Activated naive CD4-positive, alpha-beta T cell treated with anti-CD3 and anti-CD28 coated beads, Interleukin-2, amount 50 U/mL, for 24 hours (primary cell): ENCODE measurements around the gene LSMEM2.
"Not testable (repeated sequence)": the region's sequence is repeated elsewhere in the genome, so short reads cannot be mapped to it uniquely, and the experiment has no call there.

Experiments used
- H3K27ac Mint-ChIP-seq: one replicate; pipeline ENCODE4 v1.8.0; 2021; ENCODE audit warnings: mild to moderate bottlenecking, mixed read lengths
- H3K27me3 Mint-ChIP-seq: one replicate; pipeline ENCODE4 v1.8.0; 2021; ENCODE audit warnings: mixed read lengths
- H3K36me3 Mint-ChIP-seq: one replicate; pipeline ENCODE4 v1.8.0; 2021; ENCODE audit warnings: mixed read lengths
- H3K4me1 Mint-ChIP-seq: one replicate; pipeline ENCODE4 v1.8.0; 2021; ENCODE audit warnings: mixed read lengths
- H3K4me3 Mint-ChIP-seq: one replicate; pipeline ENCODE4 v1.8.0; 2021; ENCODE audit warnings: mild to moderate bottlenecking, mixed read lengths
- H3K9me3 Mint-ChIP-seq: one replicate; pipeline ENCODE4 v1.8.0; 2021; ENCODE audit warnings: mixed read lengths

The LSMEM2 gene

DNA sequence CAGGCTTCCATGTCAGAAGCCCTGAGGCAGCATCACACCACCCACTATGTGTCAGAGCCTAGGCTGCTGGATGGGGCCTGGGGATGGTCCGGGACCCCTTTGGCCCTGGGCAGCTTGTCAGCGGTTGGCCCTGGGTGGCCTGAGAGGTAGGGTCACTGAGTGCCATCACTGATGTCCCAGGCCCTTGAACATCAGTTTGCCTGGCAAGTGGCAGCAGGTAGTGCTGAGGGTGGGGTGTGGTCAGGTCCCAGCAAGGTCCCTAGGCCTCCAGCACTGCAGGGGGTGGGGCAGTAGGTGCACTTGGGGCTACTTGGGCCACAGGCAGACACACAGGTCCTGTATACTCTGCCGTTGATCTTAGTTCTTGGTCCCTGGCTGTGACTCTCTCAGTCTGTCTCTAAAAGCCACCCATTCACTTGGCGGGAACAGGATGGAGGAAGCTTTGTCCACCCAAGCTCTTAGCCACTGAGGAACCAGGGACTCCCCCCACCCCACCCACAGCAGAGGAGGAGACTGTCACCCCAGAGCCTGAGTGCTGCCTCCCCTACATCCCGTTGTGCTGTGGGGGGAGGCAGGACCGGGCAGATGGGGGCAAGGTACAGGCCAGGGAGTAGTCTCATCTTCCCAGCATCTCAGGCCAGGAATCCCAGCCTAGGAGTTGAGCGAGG lies 37.0 kb upstream of the LSMEM2 start:
- peak overlapping the region; percentile 47 for H3K4me3 Mint-ChIP-seq
- no peaks in the 10 kb centered on the region for H3K27me3 Mint-ChIP-seq
- peaks cover 78% of the 10 kb centered on the region for H3K4me1 Mint-ChIP-seq
- no peaks in the 10 kb centered on the region for H3K36me3 Mint-ChIP-seq
- no peaks in the 10 kb centered on the region for H3K9me3 Mint-ChIP-seq
- peak overlapping the region; percentile 99 for H3K27ac Mint-ChIP-seq

DNA sequence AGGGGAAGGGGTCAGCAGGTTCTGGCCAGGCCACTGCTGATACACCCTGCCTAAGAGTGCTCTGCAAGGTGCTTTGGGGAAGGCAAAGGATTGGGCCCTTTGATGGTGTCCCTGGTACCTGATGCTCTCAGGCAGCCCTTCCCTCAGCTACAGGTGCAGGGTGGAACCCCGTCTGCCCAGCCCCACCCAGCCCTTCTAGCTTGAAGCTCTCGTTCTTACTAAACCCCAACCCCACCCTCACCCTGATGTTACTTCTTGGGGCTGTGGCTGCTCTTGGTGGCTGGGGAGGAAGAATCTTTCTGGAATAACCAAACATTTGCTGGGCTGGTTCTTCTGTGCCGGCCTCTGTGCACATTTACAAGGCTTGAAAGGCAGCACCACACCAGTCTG lies 36.5 kb upstream of the LSMEM2 start:
- H3K9me3 Mint-ChIP-seq: no peaks in the 10 kb centered on the region
- peak overlapping the region; percentile 73 for H3K4me3 Mint-ChIP-seq
- H3K4me1 Mint-ChIP-seq: peaks cover 83% of the 10 kb centered on the region
- no peaks in the 10 kb centered on the region for H3K27me3 Mint-ChIP-seq
- no peaks in the 10 kb centered on the region for H3K36me3 Mint-ChIP-seq
- peak overlapping the region; percentile 99 for H3K27ac Mint-ChIP-seq

DNA sequence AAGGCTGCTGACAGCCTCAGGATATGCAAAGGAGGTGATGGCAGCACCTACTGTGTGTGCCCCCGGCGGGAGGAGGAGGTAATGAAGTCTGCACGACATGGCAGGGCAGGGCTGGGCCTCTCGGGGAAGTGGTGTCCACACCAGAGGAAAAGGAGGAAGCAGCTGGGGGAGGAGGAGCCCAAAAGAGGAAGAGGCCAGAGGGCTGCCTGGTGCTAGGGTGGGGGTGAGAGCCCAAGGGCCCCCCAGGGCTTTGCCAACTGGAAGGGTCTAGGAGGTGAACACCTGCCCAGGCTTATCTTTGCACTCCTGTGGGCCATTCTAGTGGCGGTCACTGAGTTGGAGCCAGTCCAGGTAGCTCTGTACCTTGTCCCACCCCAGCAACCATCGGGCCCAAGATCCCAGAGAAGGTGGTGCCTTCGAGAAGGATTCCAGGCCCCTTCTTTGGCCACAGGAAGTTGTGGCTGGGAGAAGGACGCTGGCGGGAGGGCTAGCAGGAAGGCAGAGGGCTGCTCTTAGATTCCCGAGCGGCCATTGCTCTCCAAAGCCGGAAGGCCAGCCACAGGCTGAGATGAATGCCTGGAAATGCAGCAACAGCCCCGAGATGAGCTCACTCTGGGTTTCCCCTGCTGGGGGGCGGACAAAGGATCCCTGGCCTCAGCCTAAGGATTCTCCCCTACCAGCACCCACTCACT lies 35.9 kb upstream of the LSMEM2 start:
- H3K36me3 Mint-ChIP-seq: no peaks in the 10 kb centered on the region
- no peaks in the 10 kb centered on the region for H3K27me3 Mint-ChIP-seq

DNA sequence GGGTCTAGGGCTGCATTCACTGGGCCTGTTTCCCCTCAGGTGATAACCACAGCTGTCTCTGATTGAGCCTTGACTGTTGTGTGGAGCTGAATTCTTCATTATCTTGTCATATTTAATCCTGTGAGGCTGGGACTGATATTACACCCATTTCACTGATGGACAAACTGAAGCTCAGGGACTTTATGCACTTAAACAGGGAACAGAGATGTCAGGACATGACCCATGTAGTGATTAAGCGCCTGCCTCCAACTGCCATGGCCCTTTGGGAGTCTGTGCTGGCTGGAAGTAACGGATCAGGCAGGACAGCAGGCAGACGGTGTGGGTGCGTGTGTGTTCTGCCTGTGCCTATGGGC lies 35.4 kb upstream of the LSMEM2 start:
- Mint-ChIP-seq H3K27ac (peak overlapping the region; percentile 62), H3K4me3 (peak overlapping the region; percentile 4), H3K36me3 (no peaks in the 10 kb centered on the region), H3K27me3 (no peaks in the 10 kb centered on the region), H3K4me1 (peaks cover 82% of the 10 kb centered on the region), H3K9me3 (no peaks in the 10 kb centered on the region)

More for the DNA sequence above, 35.9 kb upstream of the LSMEM2 start:
- H3K27ac Mint-ChIP-seq: peak overlapping the region; percentile 99
- peaks cover 84% of the 10 kb centered on the region for H3K4me1 Mint-ChIP-seq
- peak overlapping the region; percentile 73 for H3K4me3 Mint-ChIP-seq
- no peaks in the 10 kb centered on the region for H3K9me3 Mint-ChIP-seq

DNA sequence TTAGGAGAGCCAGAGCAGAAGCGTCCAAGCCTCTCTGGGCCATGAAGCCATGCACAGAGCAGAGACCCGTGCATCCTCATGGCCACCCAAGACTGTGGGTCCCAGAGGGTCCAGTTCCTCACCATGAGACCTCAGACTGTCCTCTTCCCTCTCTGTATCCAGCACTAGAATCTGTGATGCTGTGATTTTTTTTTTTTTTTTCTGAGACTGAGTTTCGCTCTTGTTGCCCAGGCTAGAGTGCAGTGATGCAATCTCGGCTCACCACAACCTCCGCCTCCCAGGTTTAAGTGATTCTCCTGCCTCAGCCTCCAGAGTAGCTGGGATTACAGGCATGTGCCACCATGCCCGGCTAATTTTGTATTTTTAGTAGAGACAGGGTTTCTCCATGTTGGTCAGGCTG lies 34.1 kb upstream of the LSMEM2 start:
- peaks cover 78% of the 10 kb centered on the region for H3K4me1 Mint-ChIP-seq
- peak overlapping the region; percentile 80 for H3K27ac Mint-ChIP-seq
- not testable (repeated sequence) for H3K36me3 Mint-ChIP-seq, H3K9me3 Mint-ChIP-seq, H3K4me3 Mint-ChIP-seq, H3K27me3 Mint-ChIP-seq

DNA sequence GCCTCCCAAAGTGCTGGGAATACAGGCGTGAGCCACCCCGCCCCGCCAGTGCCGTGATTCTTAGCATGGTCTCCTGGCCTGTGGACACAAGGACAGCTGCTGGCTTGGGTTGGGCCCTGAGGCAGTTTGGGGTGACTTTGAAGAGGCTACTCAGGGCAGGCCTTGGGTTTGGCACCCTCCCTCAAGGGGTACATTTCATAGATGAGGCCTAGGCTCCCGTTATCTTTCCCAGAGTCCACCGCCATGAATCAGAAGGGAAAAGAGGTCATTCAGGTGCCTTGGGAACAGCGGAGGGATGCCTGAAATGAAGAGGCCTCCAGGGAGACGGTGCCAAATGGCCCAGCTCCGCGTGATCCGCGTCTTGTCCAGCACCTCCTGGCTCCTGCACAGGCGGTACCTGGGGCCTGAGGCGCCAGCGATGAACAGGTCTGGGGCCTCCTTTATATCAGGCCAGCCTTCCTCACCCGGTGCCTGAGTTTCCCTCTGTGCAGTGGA lies 33.6 kb upstream of the LSMEM2 start:
- peaks cover 78% of the 10 kb centered on the region for H3K4me1 Mint-ChIP-seq

DNA sequence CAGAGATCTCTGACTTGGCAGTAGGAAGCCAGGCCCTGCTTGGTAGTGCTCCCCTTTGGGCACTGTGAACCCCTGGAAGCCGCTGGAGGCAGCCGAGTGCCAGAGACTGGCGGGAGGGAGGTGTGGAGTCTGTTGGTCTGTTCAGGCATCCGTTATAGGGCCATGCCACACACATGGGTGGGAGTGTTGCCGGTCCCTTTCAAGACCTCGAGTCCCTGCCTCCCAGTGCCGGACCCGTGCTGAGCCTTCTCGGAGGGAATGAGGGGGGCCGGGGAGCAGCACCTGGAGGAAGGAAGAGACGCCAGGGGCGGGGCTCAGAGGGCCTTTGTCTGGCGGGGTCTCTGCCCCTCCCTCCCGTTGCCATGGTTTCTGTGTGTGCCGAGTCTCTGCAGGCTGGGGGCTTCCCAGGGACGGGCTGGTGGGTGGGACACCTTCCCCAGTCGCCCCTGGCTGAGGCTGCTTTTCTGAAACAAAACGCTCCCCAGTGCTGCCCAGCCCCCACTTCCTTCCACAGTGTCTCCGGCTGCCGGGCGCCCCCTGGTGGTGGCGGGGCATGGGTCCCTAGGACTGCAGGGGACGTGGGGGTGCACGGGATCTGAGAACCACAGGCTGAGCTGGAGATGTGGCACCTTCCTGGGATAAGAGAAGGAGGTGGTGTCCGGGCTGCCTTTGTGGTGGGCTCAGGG lies 32.9 kb upstream of the LSMEM2 start:
- Mint-ChIP-seq H3K4me1 (peaks cover 80% of the 10 kb centered on the region), H3K4me3 (peak overlapping the region; percentile 85), H3K27me3 (no peaks in the 10 kb centered on the region), H3K9me3 (no peaks in the 10 kb centered on the region), H3K36me3 (no peaks in the 10 kb centered on the region), H3K27ac (peak overlapping the region; percentile 96)

More for the DNA sequence above, 33.6 kb upstream of the LSMEM2 start:
- no peaks in the 10 kb centered on the region for H3K36me3 Mint-ChIP-seq
- no peaks in the 10 kb centered on the region for H3K27me3 Mint-ChIP-seq
- H3K4me3 Mint-ChIP-seq: peak overlapping the region; percentile 85
- H3K9me3 Mint-ChIP-seq: no peaks in the 10 kb centered on the region
- peak overlapping the region; percentile 80 for H3K27ac Mint-ChIP-seq

DNA sequence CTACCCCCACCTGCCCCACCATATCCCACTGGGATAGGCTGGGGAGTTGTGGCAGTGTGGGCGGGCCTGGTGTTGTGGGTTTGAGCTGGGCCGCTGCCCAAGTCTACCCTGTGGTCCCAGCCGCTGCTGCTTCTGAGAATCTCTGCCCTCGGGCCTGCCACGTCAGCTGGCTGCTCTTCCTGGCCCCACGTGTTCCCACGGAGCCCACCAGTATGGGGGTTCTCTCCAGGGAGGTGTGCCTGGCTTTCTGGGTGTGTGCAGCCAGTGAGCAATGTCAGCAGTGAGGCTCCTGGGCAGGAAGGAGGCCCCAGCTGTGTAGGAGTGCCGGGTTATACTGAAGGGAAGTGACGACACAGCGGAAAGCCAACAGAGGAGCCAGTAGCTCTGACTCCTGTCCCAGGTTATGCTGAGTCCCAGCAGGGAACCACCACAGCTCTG lies 32.4 kb upstream of the LSMEM2 start:
- no peaks in the 10 kb centered on the region for H3K9me3 Mint-ChIP-seq
- no peaks in the 10 kb centered on the region for H3K27me3 Mint-ChIP-seq
- H3K27ac Mint-ChIP-seq: peak overlapping the region; percentile 96
- peak overlapping the region; percentile 85 for H3K4me3 Mint-ChIP-seq
- no peaks in the 10 kb centered on the region for H3K36me3 Mint-ChIP-seq
- peaks cover 81% of the 10 kb centered on the region for H3K4me1 Mint-ChIP-seq

DNA sequence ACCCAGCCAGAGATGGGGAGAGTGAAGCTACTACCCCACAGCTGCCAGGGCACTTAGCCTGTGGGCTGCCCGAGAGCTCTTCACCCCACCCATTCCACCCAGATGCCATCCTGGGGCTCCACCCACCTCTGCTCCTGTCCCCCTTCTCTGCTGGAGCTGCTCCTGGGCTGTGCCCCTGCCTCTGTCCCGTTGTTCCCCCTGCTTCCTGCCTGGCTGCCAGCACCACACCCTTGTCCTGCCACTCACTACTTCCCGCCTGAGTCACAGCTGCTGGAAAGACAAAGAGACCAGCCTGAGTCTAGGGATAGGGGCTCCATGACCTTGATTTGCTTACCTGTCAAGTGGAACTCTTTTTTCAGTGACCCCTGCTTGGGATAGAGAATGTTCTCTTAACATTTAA lies 30.5 kb upstream of the LSMEM2 start:
- peak overlapping the region; percentile 26 for H3K4me3 Mint-ChIP-seq

DNA sequence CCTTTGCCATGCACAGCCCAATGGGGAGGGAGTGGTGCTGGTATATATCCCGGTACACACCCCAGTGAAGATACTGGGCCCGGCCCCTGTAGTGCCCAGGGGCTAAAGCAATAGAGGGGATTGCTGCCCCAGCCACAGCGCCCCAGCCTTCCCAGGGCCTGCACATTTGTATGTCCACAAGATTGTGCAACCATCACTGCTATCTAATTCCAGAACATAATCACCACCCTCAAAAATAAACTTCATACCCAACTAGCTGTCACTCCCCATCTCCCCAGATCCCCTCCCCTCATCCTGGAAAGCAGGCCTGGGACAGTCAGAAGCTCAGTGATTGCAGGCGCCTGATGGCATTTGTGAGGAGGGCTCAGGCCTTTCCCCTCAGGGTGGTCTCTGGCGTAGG lies 29.4 kb upstream of the LSMEM2 start:
- H3K9me3 Mint-ChIP-seq: no peaks in the 10 kb centered on the region
- no peaks in the 10 kb centered on the region for H3K27me3 Mint-ChIP-seq
- H3K36me3 Mint-ChIP-seq: no peaks in the 10 kb centered on the region
- H3K27ac Mint-ChIP-seq: peak overlapping the region; percentile 23
- peaks cover 60% of the 10 kb centered on the region for H3K4me1 Mint-ChIP-seq
- no peak overlapping the region for H3K4me3 Mint-ChIP-seq

More for the DNA sequence above, 30.5 kb upstream of the LSMEM2 start:
- Mint-ChIP-seq H3K4me1 (peaks cover 65% of the 10 kb centered on the region), H3K27ac (peak overlapping the region; percentile 86), H3K36me3 (no peaks in the 10 kb centered on the region), H3K27me3 (no peaks in the 10 kb centered on the region), H3K9me3 (no peaks in the 10 kb centered on the region)

DNA sequence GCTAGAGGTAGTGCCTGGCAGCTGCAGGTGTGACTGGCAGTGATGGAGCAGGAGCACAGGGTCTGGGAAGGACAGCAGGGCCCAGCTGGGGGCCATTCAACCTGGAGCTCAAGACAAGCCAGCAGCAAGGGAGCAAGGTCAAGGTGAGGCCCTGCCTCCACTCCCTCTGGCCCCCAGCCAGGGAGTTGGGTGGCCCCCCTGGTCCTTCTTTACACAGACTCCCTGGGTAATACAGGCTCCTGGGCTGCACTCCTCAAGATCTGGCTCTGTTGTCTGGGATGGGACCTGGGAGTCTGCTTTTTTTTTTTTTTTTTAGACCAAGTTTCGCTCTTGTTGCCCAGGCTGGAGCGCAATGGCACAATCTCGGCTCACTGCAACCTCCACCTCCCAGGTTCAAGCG lies 28.4 kb upstream of the LSMEM2 start:
- Mint-ChIP-seq H3K4me1 (peaks cover 52% of the 10 kb centered on the region), H3K36me3 (no peaks in the 10 kb centered on the region), H3K4me3 (no peak overlapping the region), H3K27ac (peak overlapping the region; percentile 47), H3K9me3 (no peaks in the 10 kb centered on the region), H3K27me3 (no peaks in the 10 kb centered on the region)

DNA sequence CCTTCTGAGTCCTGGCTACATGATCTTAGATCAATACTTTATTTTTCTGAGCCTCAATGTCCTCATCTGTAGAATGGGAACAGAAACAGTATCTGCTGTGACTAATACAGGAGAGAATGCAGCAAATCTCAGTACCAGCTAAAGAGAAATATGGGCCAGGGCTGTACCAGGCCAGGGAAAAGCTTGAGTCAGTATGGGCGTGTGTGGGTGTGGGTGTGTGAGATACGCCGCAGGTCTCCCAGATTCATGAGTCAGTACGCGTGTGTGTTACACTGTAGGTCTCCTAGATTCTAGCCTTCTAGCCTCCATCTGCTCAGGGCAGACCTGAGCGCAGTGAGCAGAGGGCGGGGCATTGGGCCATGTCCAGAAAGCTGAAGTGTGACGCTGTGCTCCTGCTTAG lies 27.7 kb upstream of the LSMEM2 start:
- Mint-ChIP-seq H3K4me3 (no peak overlapping the region), H3K9me3 (no peaks in the 10 kb centered on the region), H3K36me3 (no peaks in the 10 kb centered on the region), H3K4me1 (peaks cover 45% of the 10 kb centered on the region), H3K27ac (peak overlapping the region; percentile 84), H3K27me3 (no peaks in the 10 kb centered on the region)

DNA sequence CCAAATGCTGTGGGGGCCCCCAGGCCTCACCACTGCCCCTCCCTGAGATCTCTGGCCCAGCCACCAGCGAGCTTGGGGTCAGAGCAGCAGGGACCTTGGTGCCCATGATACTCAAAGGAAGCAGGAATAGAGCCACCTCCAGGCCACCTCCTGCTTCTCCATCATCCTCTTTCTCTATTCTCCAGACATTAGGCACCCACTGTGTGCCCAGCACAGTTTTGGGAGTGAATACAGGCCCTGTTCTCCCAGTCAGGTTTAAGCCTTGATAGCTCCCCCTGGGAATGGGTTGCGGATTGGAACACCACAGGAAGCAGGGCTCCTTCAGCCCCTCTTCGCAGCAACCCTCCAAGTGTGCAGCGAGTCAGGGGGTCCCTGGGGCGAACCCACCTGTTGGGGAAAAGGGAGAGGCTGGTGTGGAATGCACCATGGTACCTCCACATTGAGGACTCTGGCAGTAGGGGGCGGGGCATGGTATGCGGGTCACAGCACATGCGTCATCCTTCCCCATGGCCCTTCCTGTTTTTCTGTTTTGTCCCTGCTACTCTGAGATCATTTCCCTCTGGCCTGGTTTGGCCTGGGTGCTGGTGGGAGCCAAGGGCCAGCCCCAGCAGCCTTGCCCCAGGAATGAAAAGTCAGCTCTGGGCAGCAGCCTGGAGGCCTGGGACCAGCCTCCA lies 24.2 kb upstream of the LSMEM2 start:
- Mint-ChIP-seq H3K27ac (no peak overlapping the region), H3K4me1 (peaks cover 22% of the 10 kb centered on the region), H3K9me3 (no peaks in the 10 kb centered on the region), H3K27me3 (no peaks in the 10 kb centered on the region), H3K4me3 (no peak overlapping the region), H3K36me3 (peaks cover 2% of the 10 kb centered on the region)

DNA sequence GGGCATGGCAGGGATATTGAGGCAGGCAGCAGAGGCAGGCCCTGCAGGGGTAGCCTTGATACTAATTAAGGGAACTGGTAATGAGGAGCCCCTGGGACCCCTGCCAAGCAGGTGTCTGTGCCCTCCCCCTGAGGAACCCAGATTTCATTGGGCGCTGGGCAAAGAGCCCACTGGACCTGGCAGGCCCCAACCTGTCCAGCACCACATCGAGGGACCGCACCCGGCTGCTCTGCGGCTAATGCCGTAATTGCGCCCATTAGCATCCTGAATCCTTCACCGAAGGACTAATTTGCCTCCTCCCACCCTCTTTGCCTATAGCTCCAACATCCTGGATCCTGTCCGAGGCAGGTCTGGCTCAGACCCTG lies 23.7 kb upstream of the LSMEM2 start:
- peaks cover 2% of the 10 kb centered on the region for H3K36me3 Mint-ChIP-seq
- H3K4me3 Mint-ChIP-seq: no peak overlapping the region
- H3K27me3 Mint-ChIP-seq: no peaks in the 10 kb centered on the region
- H3K27ac Mint-ChIP-seq: no peak overlapping the region
- no peaks in the 10 kb centered on the region for H3K9me3 Mint-ChIP-seq
- peaks cover 19% of the 10 kb centered on the region for H3K4me1 Mint-ChIP-seq

DNA sequence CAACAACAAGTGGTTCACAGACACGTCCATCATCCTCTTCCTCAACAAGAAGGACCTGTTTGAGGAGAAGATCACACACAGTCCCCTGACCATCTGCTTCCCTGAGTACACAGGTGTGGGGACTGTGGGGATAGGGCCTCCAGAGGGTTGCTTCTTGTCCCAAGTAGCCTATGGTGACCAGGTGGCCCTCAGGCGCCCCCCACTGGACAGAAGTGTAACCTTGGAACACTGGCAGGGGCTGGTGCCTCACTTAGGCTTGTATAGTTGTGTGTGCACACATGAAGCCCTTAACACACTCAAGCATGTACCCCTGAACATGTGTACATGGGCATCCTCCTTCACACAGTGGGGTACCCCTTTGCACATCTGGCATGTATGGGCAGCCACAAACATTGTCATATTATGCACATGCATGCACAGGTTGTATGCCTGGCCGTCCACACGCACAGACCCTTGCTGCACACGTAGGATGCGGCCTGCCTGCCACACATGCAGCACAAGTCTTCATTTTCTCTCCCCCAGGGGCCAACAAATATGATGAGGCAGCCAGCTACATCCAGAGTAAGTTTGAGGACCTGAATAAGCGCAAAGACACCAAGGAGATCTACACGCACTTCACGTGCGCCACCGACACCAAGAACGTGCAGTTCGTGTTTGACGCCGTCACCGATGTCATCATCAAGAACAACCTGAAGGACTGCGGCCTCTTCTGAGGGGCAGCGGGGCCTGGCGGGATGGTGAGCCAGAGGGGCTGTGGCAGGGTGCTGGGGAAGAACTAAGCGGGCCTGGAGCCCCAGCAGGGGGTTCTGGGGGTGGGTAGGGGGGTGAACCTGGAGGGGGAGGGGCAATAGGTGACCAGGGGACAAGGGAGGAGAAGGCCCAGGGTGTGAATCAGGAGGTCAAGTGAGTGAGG lies 21.7 kb upstream of the LSMEM2 start:
- no peak overlapping the region for H3K4me3 Mint-ChIP-seq
- H3K27me3 Mint-ChIP-seq: no peaks in the 10 kb centered on the region
- H3K4me1 Mint-ChIP-seq: peaks cover 8% of the 10 kb centered on the region
- H3K27ac Mint-ChIP-seq: no peak overlapping the region
- peaks cover 2% of the 10 kb centered on the region for H3K36me3 Mint-ChIP-seq
- H3K9me3 Mint-ChIP-seq: no peaks in the 10 kb centered on the region
